ENCODE data around the gene PCDH1. TPM values are rescaled to one million over a fixed set of nuclear protein-coding genes. Genes with fewer than 3 reads are reported as not detected.

The PCDH1 gene
- total RNA-seq, 2 donors from 2014 or later = 24.9 to 31.3 TPM

DNA sequence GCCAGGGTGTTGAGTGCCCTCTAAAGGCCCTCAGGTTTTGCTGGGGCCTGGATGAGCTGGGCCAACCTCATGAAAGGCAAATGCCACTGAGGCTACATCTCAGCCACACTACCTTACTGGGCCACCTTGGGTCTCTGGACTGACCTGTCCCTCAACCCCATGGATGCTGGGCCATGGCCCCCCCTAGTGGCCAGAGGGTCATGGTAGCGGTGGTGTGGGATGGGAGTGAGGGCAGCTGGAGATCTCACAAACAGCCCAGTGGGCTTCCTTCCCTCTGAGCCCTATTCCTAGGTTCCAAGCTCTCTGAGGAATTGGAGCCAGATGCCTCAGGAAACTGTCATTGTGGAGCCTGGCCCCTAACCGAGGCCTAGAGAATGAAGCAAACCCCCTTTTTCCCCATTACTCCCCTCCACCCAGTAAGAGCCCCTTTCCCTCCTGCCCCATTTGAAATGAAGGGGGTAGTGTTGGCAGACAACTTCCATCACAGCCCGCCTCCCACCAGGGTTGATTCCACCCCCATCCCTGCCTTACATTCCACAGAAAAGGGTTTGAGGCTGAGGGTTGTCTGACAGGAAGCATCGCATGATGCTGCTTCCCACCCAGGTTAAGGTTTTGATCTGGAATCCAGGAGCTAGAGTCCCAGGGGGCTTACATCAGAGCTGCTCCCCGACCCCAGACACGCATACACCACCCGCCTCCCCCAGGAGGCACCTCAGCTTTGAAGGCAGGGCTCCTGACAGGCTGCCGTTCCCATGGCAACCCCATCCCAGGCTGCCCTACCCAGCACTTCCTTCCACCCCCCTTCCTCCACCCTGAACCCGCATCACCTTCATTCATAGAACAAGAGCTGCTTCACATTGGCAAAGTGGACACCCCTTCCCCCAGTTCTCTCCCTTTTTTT is 63.9 kb downstream of the PCDH1 start:
- TF ChIP-seq, protein P1, sequence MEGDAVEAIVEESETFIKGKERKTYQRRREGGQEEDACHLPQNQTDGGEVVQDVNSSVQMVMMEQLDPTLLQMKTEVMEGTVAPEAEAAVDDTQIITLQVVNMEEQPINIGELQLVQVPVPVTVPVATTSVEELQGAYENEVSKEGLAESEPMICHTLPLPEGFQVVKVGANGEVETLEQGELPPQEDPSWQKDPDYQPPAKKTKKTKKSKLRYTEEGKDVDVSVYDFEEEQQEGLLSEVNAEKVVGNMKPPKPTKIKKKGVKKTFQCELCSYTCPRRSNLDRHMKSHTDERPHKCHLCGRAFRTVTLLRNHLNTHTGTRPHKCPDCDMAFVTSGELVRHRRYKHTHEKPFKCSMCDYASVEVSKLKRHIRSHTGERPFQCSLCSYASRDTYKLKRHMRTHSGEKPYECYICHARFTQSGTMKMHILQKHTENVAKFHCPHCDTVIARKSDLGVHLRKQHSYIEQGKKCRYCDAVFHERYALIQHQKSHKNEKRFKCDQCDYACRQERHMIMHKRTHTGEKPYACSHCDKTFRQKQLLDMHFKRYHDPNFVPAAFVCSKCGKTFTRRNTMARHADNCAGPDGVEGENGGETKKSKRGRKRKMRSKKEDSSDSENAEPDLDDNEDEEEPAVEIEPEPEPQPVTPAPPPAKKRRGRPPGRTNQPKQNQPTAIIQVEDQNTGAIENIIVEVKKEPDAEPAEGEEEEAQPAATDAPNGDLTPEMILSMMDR (IDR thresholded peaks at IDR 0.05) = peak; percentile 15 to 58 (median 39)
- TF ChIP-seq POLR2A (IDR thresholded peaks at IDR 0.05) = no peak
- peak; percentile 48 to 76 (median 56) for DNase-seq
- ATAC-seq = no peak
- no peak overlapping the region for H3K4me3 ChIP-seq
- H3K4me1 ChIP-seq = peaks cover 6% of the 10 kb centered on the region
- no peaks in the 10 kb centered on the region for H3K27me3 ChIP-seq
- 43 to 49% methylated on average over 7 to 9 of the region's 9 CpGs for WGBS, 2 donors
- no peak overlapping the region for H3K27ac ChIP-seq
- no peaks in the 10 kb centered on the region for H3K36me3 ChIP-seq (replicated peaks in 1 of 2; ENCODE audit: insufficient read depth in 1 of 2, low read depth in 2 of 2)
- intact Hi-C loops (cut with DNase I) = no loop called here
- H3K9me3 ChIP-seq = no peaks in the 10 kb centered on the region

DNA sequence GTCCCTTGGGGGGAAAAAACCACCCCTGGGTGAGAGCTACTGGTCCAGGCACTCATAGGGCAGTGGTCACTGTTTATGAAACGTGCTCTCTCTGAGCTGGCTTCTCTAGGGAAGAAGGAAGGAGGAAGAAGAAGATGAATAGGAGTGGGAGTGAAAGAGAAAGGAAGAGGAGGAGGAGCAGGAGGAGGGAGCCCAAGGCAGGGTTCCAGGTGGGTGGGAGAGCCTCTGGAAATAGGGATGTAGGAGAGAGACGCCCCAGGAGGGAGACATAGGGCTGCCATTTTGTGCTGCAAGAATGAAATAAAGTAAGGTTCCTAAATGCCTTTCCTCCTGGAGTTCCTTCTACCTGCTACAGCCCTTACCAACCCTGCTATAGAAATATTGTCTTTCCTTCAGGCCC is 65.7 kb downstream of the PCDH1 start:
- H3K4me3 ChIP-seq = no peak overlapping the region
- H3K27me3 ChIP-seq = no peaks in the 10 kb centered on the region
- TF ChIP-seq POLR2A (IDR thresholded peaks at IDR 0.05) = no peak
- no peak for DNase-seq
- peaks cover 6% of the 10 kb centered on the region for H3K4me1 ChIP-seq
- no peaks in the 10 kb centered on the region for H3K36me3 ChIP-seq (replicated peaks in 1 of 2; ENCODE audit: insufficient read depth in 1 of 2, low read depth in 2 of 2)
- no peak for ATAC-seq
- intact Hi-C loops (cut with DNase I) = no loop called here
- no peaks in the 10 kb centered on the region for H3K9me3 ChIP-seq
- no peak overlapping the region for H3K27ac ChIP-seq
- 63 to 68% methylated on average over 2 of the region's 2 CpGs for WGBS, 2 donors

DNA sequence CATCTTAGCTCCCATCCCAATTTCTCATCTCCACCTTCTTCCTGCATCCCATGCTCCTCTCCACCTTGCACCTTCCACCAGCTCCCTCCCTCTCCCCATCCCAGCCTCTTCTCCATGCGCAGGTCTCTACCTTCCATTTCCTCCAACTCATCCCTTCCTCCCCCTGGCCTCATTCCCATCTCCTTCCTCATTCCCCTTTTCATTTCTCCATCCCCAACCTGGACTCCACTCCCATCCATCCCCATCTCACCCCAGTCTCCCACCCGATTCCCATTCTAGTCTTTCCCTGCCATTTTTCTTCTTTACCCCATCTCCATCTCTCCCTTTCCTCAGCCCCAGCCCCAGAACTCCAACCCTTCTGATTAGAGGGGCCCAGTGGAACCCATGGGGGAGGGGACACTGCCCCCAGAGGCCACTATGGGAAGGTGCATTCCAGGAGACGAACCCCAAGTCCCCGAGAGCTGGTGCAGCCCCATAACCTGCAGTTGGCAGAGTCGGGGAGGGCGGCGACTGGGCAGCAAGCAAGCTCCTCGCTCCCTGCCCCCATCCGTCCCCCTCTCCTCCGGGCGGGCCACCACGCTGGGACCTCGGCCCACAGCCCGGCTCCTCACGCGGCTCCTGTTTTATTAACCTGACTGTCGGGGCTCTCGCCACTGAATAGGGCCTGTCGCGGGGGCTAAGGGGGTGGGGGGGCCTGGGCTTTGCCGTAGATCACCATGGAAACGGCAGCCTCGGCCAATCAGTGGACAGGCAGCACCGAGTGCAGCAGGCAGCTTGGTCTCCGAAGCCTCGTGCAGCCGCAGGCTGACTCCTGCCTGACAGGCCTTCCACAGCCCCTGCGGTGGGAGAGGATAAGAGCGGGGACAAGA is 66.7 kb downstream of the PCDH1 start:
- Histone ChIP-seq H3K27ac (no peak overlapping the region), H3K4me1 (peaks cover 6% of the 10 kb centered on the region), H3K9me3 (no peaks in the 10 kb centered on the region), H3K4me3 (no peak overlapping the region), H3K36me3 (replicated peaks in 1 of 2; ENCODE audit: insufficient read depth in 1 of 2, low read depth in 2 of 2) (no peaks in the 10 kb centered on the region), H3K27me3 (no peaks in the 10 kb centered on the region)
- 11 to 20% methylated on average over 9 to 23 of the region's 29 CpGs for WGBS, 2 donors
- DNase-seq (peak in 2 of 4 donors; percentile 20 to 27), ATAC-seq (peak; percentile 18)
- intact Hi-C loops (cut with DNase I) = no loop called here
- no peak for TF ChIP-seq POLR2A (IDR thresholded peaks at IDR 0.05)
- TF ChIP-seq, protein P1 (IDR thresholded peaks at IDR 0.05) = peak; percentile 19 to 48 (median 43)

DNA sequence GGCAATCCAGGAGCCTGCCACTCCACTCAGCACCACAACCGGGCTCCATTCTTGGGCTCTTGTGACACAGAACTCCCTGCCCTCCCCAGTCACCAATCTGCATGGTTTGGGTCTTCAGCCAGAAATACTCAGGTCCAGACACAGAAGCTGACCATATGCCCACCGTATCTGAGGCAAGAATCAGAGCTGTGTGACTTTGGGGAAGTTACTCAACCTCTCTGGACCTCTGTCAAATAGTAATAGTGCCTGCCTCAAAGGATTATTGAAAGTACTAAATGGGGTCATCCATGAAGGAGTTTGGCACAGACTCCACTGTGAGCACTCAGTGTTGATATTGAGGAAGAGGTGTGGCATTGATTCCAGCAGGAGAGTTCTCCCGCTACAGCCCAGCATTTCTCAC is 67.5 kb downstream of the PCDH1 start:
- H3K9me3 ChIP-seq = no peaks in the 10 kb centered on the region
- intact Hi-C loops (cut with DNase I) = no loop called here
- no peak overlapping the region for H3K4me3 ChIP-seq
- 47 to 60% methylated on average over 3 of the region's 3 CpGs for WGBS, 2 donors
- TF ChIP-seq, protein P1 (IDR thresholded peaks at IDR 0.05) = no peak
- no peak for TF ChIP-seq POLR2A (IDR thresholded peaks at IDR 0.05)
- H3K27me3 ChIP-seq = no peaks in the 10 kb centered on the region
- H3K4me1 ChIP-seq = peaks cover 6% of the 10 kb centered on the region
- DNase-seq = no peak
- no peak for ATAC-seq
- H3K36me3 ChIP-seq (replicated peaks in 1 of 2; ENCODE audit: insufficient read depth in 1 of 2, low read depth in 2 of 2) = no peaks in the 10 kb centered on the region
- no peak overlapping the region for H3K27ac ChIP-seq

Data from body of pancreas (tissue), 4 donors.